Measurements from ENCODE around the gene CCDC179.
A peak's percentile ranks its signal among the peaks of the same experiment; 100 is the strongest.

Gene CCDC179

GRCh38 chr11:22879630-22880029, 19.4 kb upstream of the CCDC179 start:
- H3K4me3 ChIP-seq (ENCODE audit: low read depth, low read length), result no peak overlapping the region
- TF ChIP-seq CTCF (IDR thresholded peaks at IDR 0.05; ENCODE audit: borderline replicate concordance, insufficient read depth, low read depth, low read length), result no peak

GRCh38 chr11:22878604-22879003, 18.3 kb upstream of the CCDC179 start:
- TF ChIP-seq CTCF (IDR thresholded peaks at IDR 0.05; ENCODE audit: borderline replicate concordance, insufficient read depth, low read depth, low read length), result no peak
- H3K4me3 ChIP-seq (ENCODE audit: low read depth, low read length), result no peak overlapping the region

GRCh38 chr11:22878039-22878438, 17.8 kb upstream of the CCDC179 start:
- no peak overlapping the region for H3K4me3 ChIP-seq (ENCODE audit: low read depth, low read length)
- no peak for TF ChIP-seq CTCF (IDR thresholded peaks at IDR 0.05; ENCODE audit: borderline replicate concordance, insufficient read depth, low read depth, low read length)

- TF ChIP-seq CTCF (IDR thresholded peaks at IDR 0.05; ENCODE audit: borderline replicate concordance, insufficient read depth, low read depth, low read length), result peak; percentile 39; the same call in 1 of the 2 replicates
- no peak overlapping the region for H3K4me3 ChIP-seq (ENCODE audit: low read depth, low read length)
These were observed 15.7 kb upstream of the CCDC179 start for GRCh38 chr11:22875869-22876473.

GRCh38 chr11:22869325-22869724, 9.1 kb upstream of the CCDC179 start:
- TF ChIP-seq CTCF (IDR thresholded peaks at IDR 0.05; ENCODE audit: borderline replicate concordance, insufficient read depth, low read depth, low read length), result no peak
- H3K4me3 ChIP-seq (ENCODE audit: low read depth, low read length), result no peak overlapping the region

GRCh38 chr11:22859756-22860155, 518 bp downstream of the CCDC179 start:
- no peak for TF ChIP-seq CTCF (IDR thresholded peaks at IDR 0.05; ENCODE audit: borderline replicate concordance, insufficient read depth, low read depth, low read length)
- no peak overlapping the region for H3K4me3 ChIP-seq (ENCODE audit: low read depth, low read length)

- TF ChIP-seq CTCF (IDR thresholded peaks at IDR 0.05; ENCODE audit: borderline replicate concordance, insufficient read depth, low read depth, low read length), result no peak
- no peak overlapping the region for H3K4me3 ChIP-seq (ENCODE audit: low read depth, low read length)
These were observed 8.8 kb downstream of the CCDC179 start for GRCh38 chr11:22851477-22851876.

Data from GM12875 (cell line).